GM18499 (cell line): ENCODE results near the gene PRC1.
A peak's percentile ranks its signal among the peaks of the same experiment; 100 is the strongest.

Experiments used
- ATAC-seq: cut with Tn5 transposase; IDR thresholded peaks from one replicate; pipeline ENCODE4 v1.9.1; 2021; ENCODE audit warnings: moderate number of reproducible peaks; ENCODE audit not compliant: insufficient read depth, unreplicated experiment

PRC1 gene

DNA sequence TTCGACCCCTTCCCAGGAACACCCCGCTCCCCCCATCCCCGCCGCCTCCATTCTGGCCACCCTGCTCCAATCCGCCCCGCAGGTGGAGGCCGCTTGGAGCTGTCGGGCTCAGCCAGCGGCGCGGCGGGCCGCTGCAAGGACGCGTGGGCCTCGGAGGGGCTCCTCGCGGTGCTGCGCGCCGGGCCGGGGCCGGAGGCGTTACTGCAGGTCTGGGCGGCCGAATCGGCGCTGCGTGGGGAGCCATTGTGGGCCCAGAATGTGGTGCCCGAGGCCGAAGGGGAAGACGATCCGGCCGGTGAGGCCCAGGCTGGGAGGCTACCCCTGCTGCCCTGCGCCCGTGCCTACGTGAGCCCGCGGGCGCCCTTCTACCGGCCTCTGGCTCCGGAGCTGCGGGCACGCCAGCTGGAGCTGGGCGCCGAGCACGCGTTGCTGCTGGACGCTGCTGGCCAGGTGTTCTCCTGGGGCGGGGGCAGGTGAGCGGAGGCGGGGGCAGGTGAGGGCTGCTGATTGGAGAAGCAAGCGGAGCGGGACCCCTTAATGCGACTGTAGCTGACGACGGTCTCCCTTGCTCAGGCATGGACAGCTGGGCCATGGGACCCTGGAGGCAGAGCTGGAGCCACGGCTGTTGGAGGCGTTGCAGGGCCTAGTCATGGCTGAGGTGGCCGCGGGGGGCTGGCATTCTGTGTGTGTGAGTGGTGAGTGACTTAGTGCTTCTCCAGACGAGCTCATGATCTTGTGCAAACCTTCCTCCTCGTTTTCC, 37.1 kb downstream of the PRC1 start:
- no peak for ATAC-seq

DNA sequence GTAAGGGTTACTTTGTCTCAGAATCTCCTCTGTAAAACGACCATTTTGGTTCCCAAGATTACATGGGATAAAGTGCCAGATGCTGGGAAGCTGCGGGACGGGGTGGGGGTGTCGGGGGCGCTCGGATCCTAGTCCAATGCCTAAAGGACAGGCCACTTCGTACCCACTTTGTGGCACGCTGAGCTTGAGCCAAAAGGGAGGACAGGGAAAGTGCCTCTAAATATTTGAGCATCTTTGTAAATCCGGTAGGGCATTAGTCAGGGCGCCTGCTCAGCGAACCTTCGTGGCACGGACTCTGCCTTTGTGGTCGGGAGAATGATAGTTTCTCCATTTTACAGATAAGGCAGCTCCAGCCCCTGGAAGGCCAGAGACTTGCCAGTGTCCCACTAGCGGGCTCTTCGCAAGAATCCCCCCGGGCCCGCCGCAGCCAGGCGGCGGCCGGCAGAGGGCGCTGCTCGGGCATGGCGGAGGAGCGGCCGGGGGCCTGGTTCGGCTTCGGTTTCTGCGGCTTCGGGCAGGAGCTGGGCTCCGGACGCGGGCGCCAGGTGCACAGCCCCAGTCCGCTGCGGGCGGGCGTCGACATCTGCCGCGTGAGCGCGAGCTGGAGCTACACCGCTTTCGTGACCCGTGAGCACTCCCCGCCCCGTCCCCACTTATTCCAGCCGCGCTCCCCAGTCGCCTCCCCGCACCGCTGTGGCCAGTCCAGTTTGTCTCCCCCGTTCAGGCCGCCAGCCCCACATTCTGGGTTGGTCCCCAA, 37.9 kb downstream of the PRC1 start:
- no peak for ATAC-seq

DNA sequence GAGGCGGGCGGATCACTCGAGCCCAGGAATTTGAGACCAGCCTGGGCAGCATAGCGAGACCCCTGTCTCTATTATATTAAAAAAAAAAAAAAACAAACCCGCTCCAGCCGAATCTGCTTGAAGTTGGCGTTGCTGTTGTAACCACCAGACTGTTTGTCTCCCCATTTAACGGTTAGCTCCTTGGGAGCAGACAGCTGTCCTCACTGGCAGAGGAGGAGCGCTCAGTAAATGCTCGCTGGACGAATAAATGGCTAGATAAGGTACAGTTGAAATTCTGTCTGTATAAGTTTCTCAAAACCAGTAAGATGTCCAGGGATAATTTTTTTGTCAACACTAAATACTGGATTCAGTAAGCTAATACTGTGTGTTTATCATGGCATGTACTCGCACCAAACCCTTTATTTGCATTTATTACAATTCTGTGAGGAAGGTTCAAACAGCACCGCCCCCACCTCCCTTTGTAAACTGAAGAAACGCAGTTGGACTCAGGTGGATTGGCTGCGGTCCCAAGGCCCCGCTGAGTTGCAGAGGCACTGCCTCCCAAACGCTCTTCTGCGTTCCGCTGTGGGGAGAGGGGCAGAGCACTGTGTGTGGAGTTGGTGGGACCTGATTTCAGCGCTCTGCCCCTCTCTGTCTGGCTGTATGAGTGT, 38.6 kb downstream of the PRC1 start:
- no peak for ATAC-seq

DNA sequence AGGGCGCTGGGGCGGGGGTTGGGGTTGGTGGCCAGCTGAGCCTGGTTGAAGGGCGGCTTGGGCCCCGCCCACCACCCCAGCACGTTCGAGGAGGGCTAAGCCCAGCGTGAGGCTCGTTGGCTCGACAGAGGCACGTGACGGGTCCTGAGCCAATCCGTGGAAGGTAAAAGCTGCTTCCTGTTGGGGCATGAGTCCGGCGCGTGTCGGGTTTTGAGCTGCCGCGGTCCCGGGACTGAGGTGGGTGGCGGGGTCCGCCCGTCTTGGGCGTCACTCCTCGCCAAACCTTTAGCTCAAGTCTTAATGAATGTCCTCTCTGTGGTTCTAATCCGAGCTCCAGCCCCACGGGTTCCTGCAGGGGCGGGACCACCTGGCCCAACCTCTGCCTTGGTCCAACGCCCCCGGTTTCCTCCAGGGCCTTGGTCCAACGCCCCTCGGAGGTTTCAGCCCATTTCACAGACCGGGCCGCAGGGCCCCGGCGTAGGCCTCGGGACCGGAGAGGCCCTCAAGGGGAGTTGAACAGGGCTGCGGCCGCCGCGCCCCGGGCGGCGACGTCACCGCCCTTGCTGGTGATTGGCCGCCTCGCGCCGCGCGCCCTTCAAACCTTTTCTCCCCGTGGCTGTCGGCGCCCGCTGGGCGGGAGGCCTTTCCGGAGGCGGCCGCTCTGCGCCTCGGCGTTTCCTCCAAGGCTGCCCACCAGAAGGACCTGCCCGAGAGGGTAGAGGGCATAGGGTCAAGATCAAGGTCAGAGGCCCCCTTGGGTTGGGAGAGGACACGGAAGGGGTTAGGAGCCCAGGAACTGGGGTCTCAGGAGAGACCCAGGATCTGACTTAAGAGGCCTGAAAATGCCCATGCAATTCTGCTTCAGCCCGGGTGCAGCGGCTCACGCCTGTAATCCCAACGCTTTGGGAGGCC, 39.4 kb downstream of the PRC1 start, which contains the start of gene RCCD1:
Gene RCCD1 (plus strand): TSS at position 173 of the 912 bp plus-strand sequence. CDS start 1,851 bp downstream, outside the sequence.
- peak; percentile 82 for ATAC-seq

DNA sequence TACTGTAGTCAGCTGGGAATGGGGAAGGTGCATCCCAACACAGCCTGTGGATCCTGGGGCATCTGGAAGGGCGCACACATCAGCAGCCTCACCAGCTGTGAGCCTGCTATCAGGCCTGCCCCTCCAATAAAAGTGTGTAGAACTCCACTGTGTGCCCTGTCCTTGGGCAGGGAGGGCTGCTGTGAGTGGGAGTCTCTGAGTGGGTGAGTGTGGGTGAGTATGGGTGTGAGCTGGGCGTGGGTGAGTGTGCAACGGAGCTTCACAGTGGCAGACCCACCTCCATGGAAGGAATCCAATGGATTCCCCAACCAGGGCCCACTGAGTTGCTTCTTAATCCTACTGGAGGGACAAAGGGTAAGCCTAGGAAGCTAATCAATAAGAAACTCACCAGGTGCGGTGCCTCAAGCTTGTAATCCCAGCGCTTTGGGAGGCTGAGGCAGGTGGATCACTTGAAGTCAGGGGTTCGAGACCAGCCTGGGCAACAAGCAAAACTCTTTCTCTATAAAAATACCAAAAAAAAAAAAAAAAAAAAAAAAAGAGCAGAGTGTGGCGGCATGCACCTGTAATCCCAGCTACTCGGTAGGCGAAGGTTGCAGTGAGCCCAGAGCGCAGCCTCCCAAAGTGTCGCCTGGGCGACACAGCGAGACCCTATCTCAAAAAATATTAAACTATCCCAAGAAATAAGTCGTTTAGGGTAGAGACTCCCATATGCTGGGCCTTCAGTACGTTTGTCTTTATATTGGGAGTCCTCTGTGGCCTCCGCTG, 40.2 kb downstream of the PRC1 start:
- ATAC-seq = no peak

DNA sequence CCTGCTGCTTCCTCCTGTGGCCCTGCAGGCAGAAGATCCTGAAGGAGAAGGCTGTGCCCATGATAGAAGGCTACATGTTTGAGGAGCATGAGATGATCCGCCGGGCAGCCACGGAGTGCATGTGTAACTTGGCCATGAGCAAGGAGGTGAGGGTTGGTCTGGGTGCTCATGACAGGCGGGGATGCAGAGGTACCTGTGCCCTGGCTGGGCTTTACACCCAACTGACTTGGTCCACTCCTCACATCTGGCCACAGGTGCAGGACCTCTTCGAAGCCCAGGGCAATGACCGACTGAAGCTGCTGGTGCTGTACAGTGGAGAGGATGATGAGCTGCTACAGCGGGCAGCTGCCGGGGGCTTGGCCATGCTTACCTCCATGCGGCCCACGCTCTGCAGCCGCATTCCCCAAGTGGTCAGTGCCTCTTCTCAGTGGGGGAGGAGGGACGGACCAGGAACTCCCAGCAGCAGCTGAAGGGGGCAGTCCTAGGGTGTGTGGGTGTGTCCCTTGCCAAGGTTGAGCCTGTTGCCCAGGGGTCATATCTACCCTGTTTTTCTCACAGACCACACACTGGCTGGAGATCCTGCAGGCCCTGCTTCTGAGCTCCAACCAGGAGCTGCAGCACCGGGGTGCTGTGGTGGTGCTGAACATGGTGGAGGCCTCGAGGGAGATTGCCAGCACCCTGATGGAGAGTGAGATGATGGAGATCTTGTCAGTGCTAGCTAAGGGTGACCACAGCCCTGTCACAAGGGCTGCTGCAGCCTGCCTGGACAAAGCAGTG, 41.2 kb downstream of the PRC1 start:
- no peak for ATAC-seq

DNA sequence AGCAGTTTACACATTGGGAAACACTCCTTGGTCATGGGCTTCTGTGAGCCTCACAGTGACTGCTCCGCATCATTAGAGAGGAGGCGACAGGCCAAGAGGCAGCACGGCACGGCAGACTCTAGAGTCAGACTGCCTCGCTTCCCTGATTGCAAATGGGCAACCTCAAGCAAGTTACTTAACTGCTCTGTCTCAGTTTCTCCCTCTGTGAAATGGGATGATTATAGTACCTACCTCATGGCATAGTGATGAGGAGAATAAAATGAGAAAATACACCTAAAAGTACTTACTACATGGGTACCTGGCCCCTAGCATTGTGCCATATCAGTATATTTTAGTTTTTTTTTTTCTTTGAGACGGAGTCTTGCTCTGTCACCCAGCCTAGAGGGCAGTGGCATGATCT, 43.7 kb downstream of the PRC1 start:
- no peak for ATAC-seq

DNA sequence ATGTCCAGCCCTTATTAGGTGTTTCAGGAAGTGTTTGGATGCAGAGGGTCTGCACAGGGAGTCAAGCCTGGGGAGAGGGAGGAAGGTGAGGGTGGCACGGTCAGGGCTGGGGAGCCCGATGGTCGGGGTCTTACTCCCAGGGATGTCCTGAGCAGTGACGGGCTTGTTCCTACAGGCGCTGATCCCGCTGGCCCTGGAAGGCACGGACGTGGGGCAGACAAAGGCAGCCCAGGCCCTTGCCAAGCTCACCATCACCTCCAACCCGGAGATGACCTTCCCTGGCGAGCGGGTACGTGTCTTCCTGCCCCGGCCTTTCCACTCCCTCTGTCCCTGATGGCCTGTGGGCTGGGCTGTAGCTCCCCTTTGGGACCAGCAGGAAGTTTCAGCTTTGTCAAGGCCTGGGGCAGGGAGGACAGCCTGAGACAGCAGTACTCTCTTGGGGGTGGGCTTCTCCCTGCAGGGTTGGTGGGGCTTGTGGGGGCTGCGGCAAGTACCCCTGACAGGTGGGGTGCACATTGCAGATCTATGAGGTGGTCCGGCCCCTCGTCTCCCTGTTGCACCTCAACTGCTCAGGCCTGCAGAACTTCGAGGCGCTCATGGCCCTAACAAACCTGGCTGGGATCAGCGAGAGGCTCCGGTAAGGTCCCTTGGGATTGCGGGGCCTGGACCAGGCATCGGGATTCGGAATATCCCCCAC, 44.2 kb downstream of the PRC1 start:
- no peak for ATAC-seq

DNA sequence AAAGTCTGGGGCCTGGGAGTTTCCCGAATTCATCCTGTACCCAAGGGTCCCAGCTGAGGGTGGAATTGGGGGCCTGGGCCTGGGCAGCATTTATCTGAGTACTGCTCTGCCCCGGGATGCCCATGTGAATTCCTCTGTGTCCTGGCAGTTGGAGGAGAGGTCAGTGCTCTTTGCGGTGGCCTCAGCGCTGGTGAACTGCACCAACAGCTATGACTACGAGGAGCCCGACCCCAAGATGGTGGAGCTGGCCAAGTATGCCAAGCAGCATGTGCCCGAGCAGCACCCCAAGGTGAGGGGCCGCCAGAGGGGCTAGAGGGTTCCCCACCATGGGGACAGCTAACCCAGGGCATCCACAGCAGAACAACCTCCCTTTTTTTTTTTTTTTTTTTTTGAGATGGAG, 45.8 kb downstream of the PRC1 start:
- ATAC-seq = no peak

DNA sequence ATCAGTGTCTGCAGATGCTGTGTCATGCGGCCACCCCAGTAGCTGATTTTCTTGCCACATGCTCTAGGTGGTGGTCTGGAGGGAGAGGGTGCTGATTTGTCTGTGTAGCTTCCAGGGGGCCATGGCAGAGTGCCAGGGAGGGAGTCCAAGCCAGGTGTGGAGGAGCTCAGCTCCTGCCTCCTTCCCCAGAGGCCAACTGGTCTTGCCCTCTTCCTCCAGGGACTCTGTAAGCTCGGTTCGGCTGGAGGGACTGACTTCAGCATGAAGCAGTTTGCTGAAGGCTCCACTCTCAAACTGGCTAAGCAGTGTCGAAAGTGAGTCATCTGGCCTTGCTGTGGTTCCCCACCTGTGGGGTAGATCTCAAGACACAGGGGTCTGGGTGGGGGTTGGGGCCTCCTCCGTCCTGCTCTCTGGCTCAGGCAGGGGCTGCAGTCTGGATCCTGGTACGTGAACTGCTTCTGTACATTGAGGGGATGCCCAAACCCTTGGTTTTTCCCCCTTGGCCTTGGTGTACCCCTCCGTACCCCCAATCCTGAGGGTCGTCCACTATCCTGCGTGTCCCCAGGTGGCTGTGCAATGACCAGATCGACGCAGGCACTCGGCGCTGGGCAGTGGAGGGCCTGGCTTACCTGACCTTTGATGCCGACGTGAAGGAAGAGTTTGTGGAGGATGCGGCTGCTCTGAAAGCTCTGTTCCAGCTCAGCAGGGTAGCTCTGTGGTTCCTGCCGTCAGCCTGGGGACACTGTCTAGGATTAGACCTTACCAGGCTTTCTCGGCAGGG, 46.6 kb downstream of the PRC1 start:
- no peak for ATAC-seq

DNA sequence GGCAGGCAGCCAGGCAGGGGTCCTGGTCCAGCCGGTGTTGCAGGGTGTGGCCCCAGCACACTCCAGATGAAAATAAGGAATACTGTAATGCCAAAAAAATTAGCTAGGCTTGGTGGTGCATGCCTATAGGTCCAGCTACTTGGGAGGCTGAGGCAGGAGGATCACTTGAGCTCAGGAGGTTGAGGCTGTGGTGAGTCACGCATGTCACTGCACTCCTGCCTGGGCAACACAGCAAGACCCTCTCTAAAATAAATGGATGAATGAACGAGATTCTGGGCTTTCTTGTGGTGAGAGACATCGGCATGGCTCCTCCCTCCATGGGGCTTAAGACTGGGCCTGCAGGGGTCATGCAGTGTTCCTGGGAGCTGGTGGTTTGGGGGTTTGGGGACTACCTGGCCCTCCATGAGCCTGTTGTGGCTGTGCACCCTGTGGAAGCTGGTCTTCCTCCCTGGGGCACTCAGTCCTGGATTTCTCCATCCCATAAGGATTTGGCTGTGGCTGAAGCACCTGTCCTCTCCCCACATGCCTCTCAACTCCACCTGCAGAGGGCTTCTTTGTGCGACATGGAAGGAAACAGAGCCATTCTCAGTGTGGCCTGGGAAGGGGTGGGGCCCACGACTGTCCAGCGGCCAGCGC, 47.3 kb downstream of the PRC1 start:
- ATAC-seq = no peak

DNA sequence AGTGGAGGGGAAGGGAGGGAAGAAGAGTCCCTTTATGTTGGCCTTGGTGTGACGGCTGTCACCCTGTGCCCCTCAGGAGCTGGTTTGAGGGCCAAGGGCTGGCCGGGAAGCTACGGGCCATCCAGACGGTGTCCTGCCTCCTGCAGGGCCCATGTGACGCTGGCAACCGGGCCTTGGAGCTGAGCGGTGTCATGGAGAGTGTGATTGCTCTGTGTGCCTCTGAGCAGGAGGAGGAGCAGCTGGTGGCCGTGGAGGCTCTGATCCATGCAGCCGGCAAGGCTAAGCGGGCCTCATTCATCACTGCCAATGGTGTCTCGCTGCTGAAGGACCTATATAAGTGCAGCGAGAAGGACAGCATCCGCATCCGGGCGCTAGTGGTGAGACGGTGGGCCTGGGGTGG, 47.8 kb downstream of the PRC1 start:
- no peak for ATAC-seq

DNA sequence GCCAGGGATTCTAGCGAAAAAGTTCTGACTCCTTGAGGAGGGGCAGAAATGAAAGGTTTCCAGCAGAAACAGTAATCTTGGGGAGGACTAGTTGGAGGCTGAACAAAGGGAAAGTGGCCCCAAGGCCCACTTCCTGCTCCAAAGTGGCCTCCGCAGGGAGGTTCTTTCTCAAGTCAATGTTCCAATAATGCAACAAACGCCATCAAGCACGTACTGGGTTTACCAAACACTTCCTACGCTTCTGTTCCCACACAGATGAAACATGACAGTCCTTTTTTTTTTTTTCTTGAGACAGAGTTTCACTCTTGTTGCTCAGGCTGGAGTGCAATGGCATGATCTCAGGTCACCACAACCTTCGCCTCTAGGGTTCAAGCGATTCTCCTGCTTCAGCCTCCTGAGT, 49.2 kb downstream of the PRC1 start:
- no peak for ATAC-seq

DNA sequence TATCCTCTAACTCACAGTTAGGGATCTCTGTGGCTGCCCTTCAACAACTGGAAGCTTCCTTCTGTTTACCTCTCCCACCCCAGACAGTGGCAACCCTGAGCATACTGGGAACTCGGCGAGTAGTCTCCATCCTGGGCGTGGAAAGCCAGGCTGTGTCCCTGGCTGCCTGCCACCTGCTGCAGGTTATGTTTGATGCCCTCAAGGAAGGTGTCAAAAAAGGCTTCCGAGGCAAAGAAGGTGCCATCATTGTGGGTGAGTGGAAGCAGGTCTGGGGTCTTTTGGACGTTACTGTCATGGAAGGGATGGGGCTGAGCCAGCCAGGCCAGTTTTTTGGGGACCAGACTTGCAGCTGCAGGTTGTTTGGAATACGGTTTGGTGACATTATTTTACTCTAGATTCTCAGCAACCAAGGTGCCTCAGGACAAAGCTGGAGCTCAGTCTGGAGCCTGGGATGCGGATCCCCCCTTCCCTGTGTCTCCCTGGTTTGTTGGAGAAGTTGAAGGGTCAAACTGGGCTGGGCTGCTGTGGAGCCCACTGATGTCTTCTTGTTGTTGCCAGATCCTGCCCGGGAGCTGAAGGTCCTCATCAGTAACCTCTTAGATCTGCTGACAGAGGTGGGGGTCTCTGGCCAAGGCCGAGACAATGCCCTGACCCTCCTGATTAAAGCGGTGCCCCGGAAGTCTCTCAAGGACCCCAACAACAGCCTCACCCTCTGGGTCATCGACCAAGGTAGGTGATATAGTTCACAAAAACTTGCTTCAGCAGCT, 51.8 kb downstream of the PRC1 start:
- ATAC-seq = no peak

DNA sequence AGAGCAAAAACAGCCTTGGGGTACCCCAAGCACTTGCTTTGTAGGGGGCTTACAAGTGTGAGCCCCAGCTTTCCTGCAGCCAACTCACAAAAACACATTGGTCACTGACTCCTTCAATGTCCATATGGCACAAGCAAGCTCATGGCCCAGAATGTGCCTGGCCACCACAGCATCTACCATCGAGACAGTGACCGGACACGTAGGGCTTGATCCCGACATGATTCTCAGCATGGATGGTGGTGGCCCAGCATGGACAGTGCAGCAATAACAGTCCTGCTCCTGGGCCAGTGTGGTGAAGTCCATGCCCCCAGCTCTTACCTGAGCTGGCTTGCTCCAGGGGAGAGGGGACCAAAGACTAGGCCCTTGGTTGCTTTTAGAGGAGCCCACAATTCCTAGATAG, 53.3 kb downstream of the PRC1 start:
- ATAC-seq = no peak

DNA sequence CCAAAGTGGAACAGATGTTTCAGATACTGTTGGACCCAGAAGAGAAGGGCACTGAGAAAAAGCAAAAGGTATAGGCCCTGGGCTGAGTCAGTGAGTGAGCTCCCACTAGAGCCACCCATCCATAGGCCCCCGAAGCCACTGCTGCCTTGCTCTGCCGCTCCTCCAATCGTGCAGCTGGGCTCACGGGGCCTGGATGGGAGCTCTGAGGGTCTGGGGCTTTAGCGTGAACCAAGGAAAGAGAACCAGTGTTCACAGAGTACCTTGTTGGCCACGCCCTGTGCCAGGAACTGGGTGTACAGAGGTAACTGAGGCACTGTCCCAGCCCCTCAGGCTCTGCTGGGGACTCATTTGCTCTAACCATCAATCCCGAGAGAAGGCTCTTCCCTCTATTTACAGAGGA, 54.6 kb downstream of the PRC1 start:
- ATAC-seq = no peak
